Upper lobe of left lung (tissue), 6 donors: ENCODE results near the gene SSBP3. TPM values are rescaled to one million over a fixed set of nuclear protein-coding genes. Genes with fewer than 3 reads are reported as not detected.

ENCODE experiments used
- ATAC-seq, 2 donors: fragments of 200-7000 bp; cut with Tn5 transposase; one replicate each; pipeline ENCODE4 v1.9.1; 2022; ENCODE audit warnings: mild to moderate bottlenecking in 2 of 2, moderate library complexity in 2 of 2; ENCODE audit not compliant: low FRiP score in 2 of 2
- DNase-seq, 2 donors: peaks; one replicate each; pipeline ENCODE4 v3.0.0-alpha.2; 2019 to 2020
- H3K27ac ChIP-seq, 4 donors: fragments of 200-600 bp; sonication (generic); one replicate each; pipeline ENCODE4 v1.5.1; 2016 to 2019
- H3K27me3 ChIP-seq, 4 donors: fragments of 200-600 bp; sonication (generic); one replicate each; pipeline ENCODE4 v1.5.1; 2017 to 2019
- H3K36me3 ChIP-seq, 4 donors: fragments of 200-600 bp; sonication (generic); one replicate each; pipeline ENCODE4 v1.5.1; 2016 to 2019
- H3K4me1 ChIP-seq, 4 donors: fragments of 200-600 bp; sonication (generic); one replicate each; pipeline ENCODE4 v1.5.1; 2018 to 2019
- H3K4me3 ChIP-seq, 4 donors: fragments of 200-600 bp; sonication (generic); one replicate each; pipeline ENCODE4 v1.5.1; 2017 to 2019; ENCODE audit warnings: mild to moderate bottlenecking in 2 of 4, moderate library complexity in 1 of 4
- H3K9me3 ChIP-seq, 4 donors: fragments of 200-600 bp; sonication (generic); one replicate each; pipeline ENCODE4 v1.5.1; 2018 to 2019
- CTCF ChIP-seq, 6 experiments: fragments of 450-650 bp in 4 of 6; fragments of 200-600 bp in 2 of 6; sonication (generic) in 2 of 6; IDR thresholded peaks; one replicate each; pipeline ENCODE4 v1.5.1; 2016 to 2019; ENCODE audit warnings: antibody characterized with exemption in 6 of 6
- EP300 ChIP-seq, 4 donors: sonication (generic); formaldehyde crosslinking; IDR thresholded peaks; one replicate each; pipeline ENCODE4 v1.5.1; 2017; ENCODE audit warnings: antibody characterized with exemption in 4 of 4, control low read depth in 2 of 4
- POLR2A ChIP-seq, 4 donors: fragments of 450-650 bp; IDR thresholded peaks; one replicate each; pipeline ENCODE4 v1.5.1; 2016 to 2017; ENCODE audit warnings: antibody characterized with exemption in 4 of 4, mild to moderate bottlenecking in 2 of 4
- POLR2AphosphoS5 ChIP-seq, 2 donors: sonication (generic); formaldehyde crosslinking; IDR thresholded peaks; one replicate each; pipeline ENCODE4 v1.5.1; 2017; ENCODE audit warnings: antibody characterized with exemption in 2 of 2
- WGBS, 2 donors: methylation state at CpG; one replicate each; pipeline ENCODE4 v1.1.5; 2017 to 2018; 5-methylcytosine and 5-hydroxymethylcytosine counted together
- total RNA-seq, 6 donors: library from RNA; depleted of rRNA in 4 of 6; stranded (reverse); fragments of >200 nt in 4 of 6; gene quantifications; one replicate each; pipeline versions ENCODE4 v1.1.0 to v1.2.1, GENCODE V29; 2016 to 2021
- donor health status: DM: no; HTN: no; CAD: no; lungs with moderate emphysema.
- donor health status: DM: no; HTN: yes; CAD: no; lungs with severe emphysema.

The SSBP3 gene
- total RNA-seq, 6 donors from 2014 or later, result 17.8 to 35.6 (median 26.4) TPM

DNA sequence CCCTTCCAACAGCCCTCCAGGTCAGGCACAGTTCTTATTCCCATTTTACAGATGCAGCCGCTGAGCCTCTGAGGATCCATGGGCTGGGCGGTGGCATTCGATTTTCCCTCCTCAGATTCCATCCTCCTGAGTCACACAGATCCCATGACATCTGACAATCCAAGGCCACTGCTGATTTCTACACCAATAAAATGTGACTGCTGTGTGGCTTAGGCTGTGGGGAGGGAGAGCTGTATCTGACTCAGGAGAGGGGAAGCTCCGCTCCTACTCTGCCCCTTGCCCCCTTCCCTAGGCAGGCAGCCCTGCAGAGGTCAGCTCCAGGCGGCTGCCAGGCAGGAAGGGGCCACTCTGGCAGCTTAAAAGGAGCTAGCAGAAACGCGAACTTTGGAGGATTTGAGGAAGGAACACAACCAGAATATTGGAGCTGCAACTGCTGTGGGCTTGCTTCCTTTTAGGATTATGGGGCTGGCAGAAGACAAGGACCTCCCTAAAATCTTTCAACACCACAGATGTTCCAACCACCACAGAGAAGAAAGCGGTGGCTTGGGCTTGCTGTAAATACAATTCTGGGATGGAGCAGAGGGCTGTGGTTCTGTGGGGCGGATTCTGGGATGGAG, 156.3 kb downstream of the SSBP3 start:
- TF ChIP-seq CTCF (IDR thresholded peaks at IDR 0.05), result no peak
- TF ChIP-seq POLR2AphosphoS5 (IDR thresholded peaks at IDR 0.05), result no peak
- TF ChIP-seq EP300 (IDR thresholded peaks at IDR 0.05), result no peak
- TF ChIP-seq POLR2A (IDR thresholded peaks at IDR 0.05), result no peak
- Histone ChIP-seq H3K27me3 (no peaks in the 10 kb centered on the region), H3K9me3 (no peaks in the 10 kb centered on the region), H3K4me3 (no peak overlapping the region), H3K27ac (peak overlapping the region in 3 of 4 donors; percentile 18 to 40 (median 27)), H3K4me1 (peaks cover 0 to 3% (median 1%) of the 10 kb centered on the region in 4 donors), H3K36me3 (peaks cover 0 to 27% (median 8%) of the 10 kb centered on the region in 4 donors)
- DNase-seq, result no peak
- 68 to 72% methylated on average over 9 of the region's 9 CpGs for WGBS, 2 donors
- ATAC-seq, result peak in 1 of 2 donors; percentile 39

DNA sequence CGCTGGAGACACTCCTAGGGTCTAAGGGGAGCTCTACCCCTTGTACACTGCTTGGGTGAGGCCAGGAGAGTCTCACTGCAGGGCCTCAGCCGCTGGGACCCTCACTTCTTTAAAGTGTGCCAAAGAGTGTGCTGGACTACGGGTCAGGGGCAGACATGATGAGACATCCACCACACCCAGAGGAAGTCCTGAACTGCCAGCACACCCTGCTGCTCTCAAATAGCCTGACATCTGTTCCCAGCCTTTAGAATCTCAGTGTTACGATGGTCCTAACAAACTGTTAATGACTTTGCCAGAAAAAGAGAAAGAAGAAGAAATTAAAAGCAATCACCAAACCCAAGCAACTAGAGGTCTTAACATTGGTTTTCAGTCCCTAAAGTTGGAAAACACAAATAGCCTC, 157.2 kb downstream of the SSBP3 start:
- no peak overlapping the region for H3K27ac ChIP-seq
- H3K36me3 ChIP-seq, result peaks cover 0 to 27% (median 8%) of the 10 kb centered on the region in 4 donors
- 75 to 76% methylated on average over 4 of the region's 4 CpGs for WGBS, 2 donors
- DNase-seq, result no peak
- TF ChIP-seq CTCF (IDR thresholded peaks at IDR 0.05) (no peak), POLR2AphosphoS5 (IDR thresholded peaks at IDR 0.05) (no peak), POLR2A (IDR thresholded peaks at IDR 0.05) (no peak), EP300 (IDR thresholded peaks at IDR 0.05) (no peak)
- H3K9me3 ChIP-seq, result no peaks in the 10 kb centered on the region
- ATAC-seq, result no peak
- peaks cover 0 to 3% (median 1%) of the 10 kb centered on the region in 4 donors for H3K4me1 ChIP-seq
- no peaks in the 10 kb centered on the region for H3K27me3 ChIP-seq
- H3K4me3 ChIP-seq, result no peak overlapping the region

- no peaks in the 10 kb centered on the region for H3K27me3 ChIP-seq
- H3K9me3 ChIP-seq, result no peaks in the 10 kb centered on the region
- ATAC-seq, result no peak
- no peak for DNase-seq
- no peak for TF ChIP-seq EP300 (IDR thresholded peaks at IDR 0.05)
- no peak for TF ChIP-seq POLR2AphosphoS5 (IDR thresholded peaks at IDR 0.05)
- no peak for TF ChIP-seq POLR2A (IDR thresholded peaks at IDR 0.05)
- TF ChIP-seq CTCF (IDR thresholded peaks at IDR 0.05), result no peak
- H3K36me3 ChIP-seq, result peaks cover 0 to 32% (median 9%) of the 10 kb centered on the region in 4 donors
- WGBS, 2 donors, result 90 to 94% methylated on average over 9 to 11 of the region's 11 CpGs
- no peak overlapping the region for H3K27ac ChIP-seq
- H3K4me3 ChIP-seq, result no peak overlapping the region
- H3K4me1 ChIP-seq, result peaks cover 0 to 3% (median 1%) of the 10 kb centered on the region in 4 donors
These were observed 158.2 kb downstream of the SSBP3 start for GRCh38 chr1:54247863-54248515.

- Histone ChIP-seq H3K36me3 (peaks cover 0 to 46% (median 20%) of the 10 kb centered on the region in 4 donors), H3K27ac (no peak overlapping the region), H3K9me3 (no peaks in the 10 kb centered on the region), H3K4me3 (no peak overlapping the region), H3K4me1 (peaks cover 0 to 3% (median 1%) of the 10 kb centered on the region in 4 donors), H3K27me3 (no peaks in the 10 kb centered on the region)
- WGBS, 2 donors, result 92 to 100% methylated on average over 3 to 10 of the region's 10 CpGs
- ATAC-seq (no peak), DNase-seq (no peak)
- no peak for TF ChIP-seq POLR2AphosphoS5 (IDR thresholded peaks at IDR 0.05)
- TF ChIP-seq CTCF (IDR thresholded peaks at IDR 0.05), result no peak
These were observed 160.0 kb downstream of the SSBP3 start for GRCh38 chr1:54246116-54246721.
